ENCODE results near the gene MED1. TPM values are rescaled to one million over a fixed set of nuclear protein-coding genes. Genes with fewer than 3 reads are reported as not detected.
A peak's percentile ranks its signal among the peaks of the same experiment; 100 is the strongest.

MED1 gene
- total and polyA plus RNA-seq, 2 of the 4 experiments (the other 2 are of a cell fraction), result 16.9 to 24.2 TPM

DNA sequence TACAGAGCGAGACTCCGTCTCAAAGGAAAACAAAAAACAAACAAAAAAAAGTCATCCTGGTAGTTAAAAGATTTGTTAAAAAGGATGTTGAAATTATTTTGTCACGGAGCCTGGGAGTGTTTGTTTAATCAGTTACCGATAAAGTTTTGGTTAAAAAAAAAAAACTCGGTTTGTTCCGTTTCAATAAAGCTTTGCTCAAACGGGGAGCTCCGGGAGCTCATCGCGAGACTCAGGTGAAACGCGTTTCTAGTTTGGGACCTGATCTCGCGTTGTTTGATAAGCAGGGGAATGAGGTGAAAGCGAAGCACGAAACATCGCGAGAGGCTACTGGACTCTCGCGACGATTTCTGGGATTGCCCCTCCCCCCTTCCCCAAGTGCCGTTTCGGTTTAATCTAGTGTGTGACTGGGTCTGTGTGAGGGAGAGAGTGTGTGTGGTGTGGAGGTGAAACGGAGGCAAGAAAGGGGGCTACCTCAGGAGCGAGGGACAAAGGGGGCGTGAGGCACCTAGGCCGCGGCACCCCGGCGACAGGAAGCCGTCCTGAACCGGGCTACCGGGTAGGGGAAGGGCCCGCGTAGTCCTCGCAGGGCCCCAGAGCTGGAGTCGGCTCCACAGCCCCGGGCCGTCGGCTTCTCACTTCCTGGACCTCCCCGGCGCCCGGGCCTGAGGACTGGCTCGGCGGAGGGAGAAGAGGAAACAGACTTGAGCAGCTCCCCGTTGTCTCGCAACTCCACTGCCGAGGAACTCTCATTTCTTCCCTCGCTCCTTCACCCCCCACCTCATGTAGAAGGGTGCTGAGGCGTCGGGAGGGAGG is 10.3 kb upstream of the MED1 start, which contains the start of gene CDK12:
Gene CDK12 (plus strand): TSS at position 374 of the 813 bp plus-strand sequence. CDS start 586 bp downstream, outside the sequence.
- Histone ChIP-seq H4K20me1 (ENCODE audit: insufficient read depth, low read length) (peaks cover 40% of the 10 kb centered on the region), H4K91ac (ENCODE audit: insufficient read depth, low read depth, low read length) (peak within 1 kb of the TSS; percentile 89), H2BK5ac (ENCODE audit: low read depth, low read length, poor library complexity, severe bottlenecking) (peak within 1 kb of the TSS; percentile 97), H3K4me1 (ENCODE audit: control insufficient read depth, insufficient read depth, low read length) (no peaks in the 10 kb centered on the region), H3K36me3 (ENCODE audit: control insufficient read depth, insufficient read depth, low read length) (0 out of 2 replicates have a peak, but pooled peaks cover 1% of the 10 kb centered on the region), H3K56ac (ENCODE audit: extremely low read depth, insufficient read depth, low read length) (peak within 1 kb of the TSS; percentile 92), H3K23ac (ENCODE audit: low read depth, low read length) (peak within 1 kb of the TSS; percentile 94), H3K9me1 (ENCODE audit: insufficient read depth, low read length) (no peaks in the 10 kb centered on the region), H3K4me2 (ENCODE audit: low read depth, low read length) (peak within 1 kb of the TSS; percentile 88), H3K79me1 (ENCODE audit: low read depth in 1 of 2, low read length in 2 of 2) (peaks cover 0 to 24% of the 10 kb centered on the region in 2 experiments; a peak in 2 of 4 replicates), H2BK20ac (ENCODE audit: low read depth, low read length) (no peak within 1 kb of the TSS), H2BK120ac (ENCODE audit: low read depth, low read length) (peak within 1 kb of the TSS; percentile 39; the same call in 1 of the 2 replicates), H2BK15ac (ENCODE audit: low read depth, low read length) (no peak within 1 kb of the TSS), H3K18ac (ENCODE audit: low read depth, low read length) (peak within 1 kb of the TSS; percentile 68), H2AFZ (replicated peaks; ENCODE audit: low read length, poor library complexity) (peak within 1 kb of the TSS; percentile 99), H3K27me3 (ENCODE audit: control insufficient read depth, insufficient read depth, low read length) (no peaks in the 10 kb centered on the region), H2AK9ac (replicated peaks; ENCODE audit: low read depth, low read length, poor library complexity) (peak within 1 kb of the TSS; percentile 100), H4K5ac (ENCODE audit: low read depth, low read length) (peak within 1 kb of the TSS; percentile 88), H3K27ac (ENCODE audit: insufficient read depth, low read length) (peak within 1 kb of the TSS; percentile 94), H3K14ac (replicated peaks; ENCODE audit: low read depth, low read length) (peak within 1 kb of the TSS; percentile 99), H3K4ac (ENCODE audit: low read depth, low read length) (peak within 1 kb of the TSS; percentile 95), H3K9ac (ENCODE audit: low read depth, low read length) (peak within 1 kb of the TSS; percentile 96), H3K4me3 (ENCODE audit: insufficient read depth, low read depth, low read length) (peak within 1 kb of the TSS; percentile 82), H2AK5ac (ENCODE audit: low read depth, low read length) (peak within 1 kb of the TSS; percentile 94), H3K9me3 (ENCODE audit: control insufficient read depth, insufficient read depth, low read length) (no peaks in the 10 kb centered on the region), H4K8ac (ENCODE audit: low read depth in 2 of 2, low read length in 2 of 2) (peak within 1 kb of the TSS; percentile 75 to 99)
- peak; percentile 100 for DNase-seq
- intact Hi-C loops (cut with micrococcal nuclease), result loop anchor here (1.0 to 10.0 kb wide), 2 partner anchors 10 to 187 kb away; partner anchors contain the start of gene MED1
- peak; percentile 96 for TF ChIP-seq POLR2A (IDR thresholded peaks at IDR 0.05; ENCODE audit: low read depth, low read length)
- TF ChIP-seq MXI1 (IDR thresholded peaks at IDR 0.05; ENCODE audit: borderline replicate concordance, low read depth, low read length), result 0 out of 2 replicates have a peak, but pooled peaks have one; percentile 11
- no peak for TF ChIP-seq RCOR1 (IDR thresholded peaks at IDR 0.05; ENCODE audit: insufficient replicate concordance, low read length)
- TF ChIP-seq FOS (IDR thresholded peaks at IDR 0.05; ENCODE audit: low read depth, low read length), result peak; percentile 82; the same call in 1 of the 2 replicates
- TF ChIP-seq SMC3 (IDR thresholded peaks at IDR 0.05; ENCODE audit: low read depth, low read length), result no peak
- no peak for TF ChIP-seq RAD21 (IDR thresholded peaks at IDR 0.05; ENCODE audit: low read length)
- peak; percentile 62; the same call in 1 of the 2 replicates for TF ChIP-seq MAZ (IDR thresholded peaks at IDR 0.05; ENCODE audit: borderline replicate concordance, low read depth, low read length)
- dilution Hi-C loops (cut with HindIII; ENCODE audit: low sequenced_read_pairs, unreplicated experiment), result no loop called here
- no TSS peak for BruUV-seq (replicated peaks)
- 1% methylated on average over 19 of the region's 51 CpGs; no CpG with 5 or more reads in 1 of the 2 experiments for WGBS, 2 experiments (ENCODE audit: extremely low coverage in 2 of 2, insufficient read length in 1 of 2)
- ATAC-seq (ENCODE audit: low read depth), result peak; percentile 91
- POLR2A ChIA-PET (ENCODE audit: unreplicated experiment), result interaction anchor here (0.6 to 1.8 kb wide), 3 partner anchors 10 to 1715 kb away, joined by 5 to 19 read pairs (median 7); partner anchors contain the start of gene MED1
- in situ Hi-C loops (cut with MboI; ENCODE audit: low sequenced_read_pairs), result no loop called here
- CTCF ChIA-PET, result no interaction called here
